PC-3 (cell line): ENCODE data around the gene PCGF2.

Experiments
- CTCF ChIP-seq: fragments of 300-600 bp; sonication (generic); conservative IDR thresholded peaks from 2 replicates; pipeline ENCODE4 v1.5.1; 2017; ENCODE audit warnings: antibody characterized with exemption, low read depth, mild to moderate bottlenecking, low read length
- EZH2phosphoT487 ChIP-seq: fragments of 300-600 bp; sonication (generic); IDR thresholded peaks from 2 replicates; pipeline ENCODE4 v1.6.1; 2018; ENCODE audit warnings: mild to moderate bottlenecking, antibody characterized with exemption, low read length, borderline replicate concordance

- TF ChIP-seq CTCF: no peak
- TF ChIP-seq EZH2phosphoT487: no peak
Observed at GRCh38 chr17:38733282-38733981, 14.7 kb downstream of the PCGF2 start.
